ENCODE results near the gene ACTR2.

DNA sequence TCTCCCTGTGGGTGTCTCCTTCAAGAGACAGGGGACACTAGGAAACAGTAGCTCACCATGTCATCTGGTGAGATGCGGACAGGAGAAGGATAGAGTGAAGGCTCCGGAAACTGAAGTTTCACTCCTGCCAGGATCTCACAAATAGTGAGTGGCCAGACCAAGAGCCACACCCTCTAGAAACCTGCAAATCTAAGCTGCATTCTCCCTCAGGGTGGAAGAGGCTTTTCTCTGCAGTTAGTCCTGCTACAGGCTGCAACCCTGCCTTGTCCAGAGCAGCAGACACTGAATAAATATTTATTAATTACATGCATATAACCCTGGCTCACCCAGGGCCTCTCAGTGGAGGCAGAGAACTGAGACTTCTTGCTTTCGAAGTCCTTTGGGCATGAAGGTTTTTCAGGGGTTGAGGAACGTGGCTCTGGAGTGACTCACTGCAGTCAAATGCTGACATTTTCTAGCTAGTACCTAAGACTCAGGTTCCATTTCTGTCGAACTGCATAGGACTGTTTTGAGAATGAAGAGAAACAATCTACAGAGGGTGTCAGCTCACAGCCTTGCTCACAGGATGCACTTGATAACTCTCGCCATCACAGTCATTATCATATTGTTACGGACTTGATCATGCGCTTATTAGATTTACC, 87.3 kb downstream of the ACTR2 start:
- TF ChIP-seq CTCF (IDR thresholded peaks at IDR 0.05; ENCODE audit: insufficient read depth, low read length) (no peak), POLR2AphosphoS5 (IDR thresholded peaks at IDR 0.05; ENCODE audit: low read depth) (no peak), SPI1 (IDR thresholded peaks at IDR 0.05; ENCODE audit: borderline replicate concordance, low read depth) (no peak)
